ENCODE measurements around the gene PDE6B. TPM values are rescaled to one million over a fixed set of nuclear protein-coding genes. Genes with fewer than 3 reads are reported as not detected.

The PDE6B gene
- total RNA-seq, 1 experiment from 2014 or later, result 10.8 TPM

- no CpG with 5 or more reads among the region's 9 CpGs for WGBS (ENCODE audit: extremely low coverage, insufficient read length, low lambda C conversion rate)
- no peak for TF ChIP-seq CTCF (conservative IDR thresholded peaks at IDR 0.05)
- Histone ChIP-seq H4K5ac (ENCODE audit: insufficient read length, low read depth, low read length) (no peak overlapping the region), H4K91ac (ENCODE audit: insufficient read length, low read depth, low read length) (no peak overlapping the region), H2AK5ac (ENCODE audit: insufficient read length, low read length) (no peak overlapping the region), H3T11ph (ENCODE audit: low read length) (no peak overlapping the region), H2BK12ac (ENCODE audit: insufficient read length, low read depth, low read length) (no peak overlapping the region), H2BK5ac (ENCODE audit: insufficient read length, low read length) (no peak overlapping the region), H3K56ac (ENCODE audit: insufficient read length, low read depth, low read length) (no peak overlapping the region), H3K79me1 (ENCODE audit: insufficient read depth, low read depth, low read length, poor library complexity, severe bottlenecking) (no peaks in the 10 kb centered on the region), H3K79me2 (ENCODE audit: insufficient read depth, low read length) (no peaks in the 10 kb centered on the region), H3K18ac (ENCODE audit: insufficient read length, low read depth, low read length) (no peak overlapping the region), H3K9ac (ENCODE audit: extremely low read depth, insufficient read length, low read length) (no peak overlapping the region), H2AFZ (ENCODE audit: low read length) (no peak overlapping the region), H3K14ac (ENCODE audit: insufficient read depth, low read length) (no peak overlapping the region), H4K20me1 (ENCODE audit: control insufficient read depth, insufficient read depth, insufficient read length) (no peaks in the 10 kb centered on the region), H4K8ac (replicated peaks; ENCODE audit: insufficient read length, low read depth, low read length) (no peak overlapping the region), H3K27me3 (ENCODE audit: insufficient read depth, low read length) (no peaks in the 10 kb centered on the region), H3K4me1 (ENCODE audit: insufficient read depth, low read length) (no peaks in the 10 kb centered on the region), H3K23me2 (ENCODE audit: insufficient read length, low read depth, low read length, poor library complexity, severe bottlenecking) (peaks cover 7% of the 10 kb centered on the region), H2BK20ac (ENCODE audit: low read depth, low read length, poor library complexity, severe bottlenecking) (no peak overlapping the region), H3K4ac (ENCODE audit: low read depth, low read length) (no peak overlapping the region), H2BK15ac (ENCODE audit: low read depth, low read length) (no peak overlapping the region), H3K27ac (ENCODE audit: insufficient read length, low read depth, low read length) (no peak overlapping the region), H2BK120ac (ENCODE audit: low read depth, low read length, poor library complexity, severe bottlenecking) (no peak overlapping the region), H3K23ac (ENCODE audit: insufficient read length, low read depth, low read length) (no peak overlapping the region), H3K4me2 (ENCODE audit: insufficient read depth, insufficient read length, low read length) (peak overlapping the region; percentile 53), H3K9me3 (ENCODE audit: control insufficient read depth, low read depth, low read length) (no peaks in the 10 kb centered on the region)
- no peaks in the 10 kb centered on the region for H3K9me3 Mint-ChIP-seq
- peak overlapping the region; percentile 54 to 75; a peak in 4 of 5 replicates for H3K4me3 Mint-ChIP-seq
- H3K27me3 Mint-ChIP-seq (ENCODE audit: low read depth), result peaks cover 13% of the 10 kb centered on the region
- H3K4me1 Mint-ChIP-seq, result peaks cover 2 to 20% of the 10 kb centered on the region in 2 experiments
- 0 out of 7 replicates have a peak overlapping the region, but pooled peaks of 1 of the 3 experiments have one; percentile 62 for H3K27ac Mint-ChIP-seq
- peak; percentile 28 for DNase-seq
- no peaks in the 10 kb centered on the region; a peak in 2 of 7 replicates for H3K36me3 Mint-ChIP-seq (ENCODE audit: insufficient read depth in 1 of 3, low read depth in 3 of 3)
These were observed 54.7 kb downstream of the PDE6B start for GRCh38 chr4:680091-680490.

Data from H9 (cell line).